Measurements from ENCODE around the gene PWP2. TPM values are rescaled to one million over a fixed set of nuclear protein-coding genes. Genes with fewer than 3 reads are reported as not detected.

The PWP2 gene
- total RNA-seq, 4 donors from 2014 or later: 11.9 to 19.9 (median 12.1) TPM; not detected in 1

DNA sequence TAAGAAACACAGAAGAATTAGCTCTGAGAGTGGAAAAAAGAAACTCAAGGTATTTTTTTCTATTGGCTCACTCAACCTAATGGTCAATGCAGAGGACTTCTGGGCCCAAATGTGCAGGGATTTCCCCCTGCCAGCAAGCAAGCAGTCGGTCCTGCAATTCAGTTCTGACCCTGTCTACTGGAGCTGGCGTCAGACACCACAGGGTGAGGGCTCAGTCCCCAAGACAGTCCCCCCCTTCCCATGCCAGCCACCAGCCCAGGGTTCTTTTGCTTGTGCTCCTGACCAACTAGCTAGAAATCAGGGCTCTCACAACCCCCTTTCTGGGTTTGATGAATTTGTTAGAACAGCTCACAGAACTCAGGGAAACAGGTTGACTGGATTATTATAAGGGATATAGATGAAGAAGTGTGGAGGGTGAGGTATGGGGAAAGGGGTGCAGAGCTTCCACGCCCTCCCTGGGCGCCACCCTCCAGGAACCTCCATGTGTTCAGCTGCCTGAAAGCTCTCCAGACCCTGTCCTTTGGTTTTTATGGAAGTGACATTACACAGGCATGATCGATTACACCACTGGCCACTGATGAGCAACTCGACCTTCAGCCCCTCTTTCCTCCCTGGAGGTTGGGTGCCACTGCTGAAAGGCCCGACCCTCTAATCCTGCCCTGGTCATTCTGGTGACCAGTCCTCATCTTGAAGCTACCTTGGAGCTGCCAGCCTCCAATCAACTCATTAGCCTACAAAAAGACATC lies 22.5 kb upstream of the PWP2 start:
- TF ChIP-seq, protein P1, sequence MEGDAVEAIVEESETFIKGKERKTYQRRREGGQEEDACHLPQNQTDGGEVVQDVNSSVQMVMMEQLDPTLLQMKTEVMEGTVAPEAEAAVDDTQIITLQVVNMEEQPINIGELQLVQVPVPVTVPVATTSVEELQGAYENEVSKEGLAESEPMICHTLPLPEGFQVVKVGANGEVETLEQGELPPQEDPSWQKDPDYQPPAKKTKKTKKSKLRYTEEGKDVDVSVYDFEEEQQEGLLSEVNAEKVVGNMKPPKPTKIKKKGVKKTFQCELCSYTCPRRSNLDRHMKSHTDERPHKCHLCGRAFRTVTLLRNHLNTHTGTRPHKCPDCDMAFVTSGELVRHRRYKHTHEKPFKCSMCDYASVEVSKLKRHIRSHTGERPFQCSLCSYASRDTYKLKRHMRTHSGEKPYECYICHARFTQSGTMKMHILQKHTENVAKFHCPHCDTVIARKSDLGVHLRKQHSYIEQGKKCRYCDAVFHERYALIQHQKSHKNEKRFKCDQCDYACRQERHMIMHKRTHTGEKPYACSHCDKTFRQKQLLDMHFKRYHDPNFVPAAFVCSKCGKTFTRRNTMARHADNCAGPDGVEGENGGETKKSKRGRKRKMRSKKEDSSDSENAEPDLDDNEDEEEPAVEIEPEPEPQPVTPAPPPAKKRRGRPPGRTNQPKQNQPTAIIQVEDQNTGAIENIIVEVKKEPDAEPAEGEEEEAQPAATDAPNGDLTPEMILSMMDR (IDR thresholded peaks at IDR 0.05): no peak
- TF ChIP-seq EP300 (IDR thresholded peaks at IDR 0.05; ENCODE audit: low read depth): no peak
- no peak for TF ChIP-seq POLR2AphosphoS5 (IDR thresholded peaks at IDR 0.05)
- no peak for TF ChIP-seq POLR2A (IDR thresholded peaks at IDR 0.05)
- in situ Hi-C loops (cut with MboI; ENCODE audit: low pct_ligation_motif_present in 1 of 4, low pct_unique_long_range_greater_than_20kb in 1 of 4, low sequenced_read_pairs in 3 of 4) (no loop called here), intact Hi-C loops (cut with DNase I; ENCODE audit: low total_unique reads) (no loop called here)
- 81 to 85% methylated on average over 5 to 7 of the region's 7 CpGs for WGBS, 2 donors (ENCODE audit: low coverage in 1 of 2)
- Histone ChIP-seq H3K27ac (peak overlapping the region; percentile 35 to 83 (median 60)), H3K27me3 (no peaks in the 10 kb centered on the region), H3K4me3 (no peak overlapping the region), H3K4me1 (peaks cover 7 to 34% (median 23%) of the 10 kb centered on the region in 4 donors), H3K36me3 (peaks cover 0 to 28% (median 8%) of the 10 kb centered on the region in 4 donors), H3K9me3 (no peaks in the 10 kb centered on the region)
- no peak for DNase-seq

DNA sequence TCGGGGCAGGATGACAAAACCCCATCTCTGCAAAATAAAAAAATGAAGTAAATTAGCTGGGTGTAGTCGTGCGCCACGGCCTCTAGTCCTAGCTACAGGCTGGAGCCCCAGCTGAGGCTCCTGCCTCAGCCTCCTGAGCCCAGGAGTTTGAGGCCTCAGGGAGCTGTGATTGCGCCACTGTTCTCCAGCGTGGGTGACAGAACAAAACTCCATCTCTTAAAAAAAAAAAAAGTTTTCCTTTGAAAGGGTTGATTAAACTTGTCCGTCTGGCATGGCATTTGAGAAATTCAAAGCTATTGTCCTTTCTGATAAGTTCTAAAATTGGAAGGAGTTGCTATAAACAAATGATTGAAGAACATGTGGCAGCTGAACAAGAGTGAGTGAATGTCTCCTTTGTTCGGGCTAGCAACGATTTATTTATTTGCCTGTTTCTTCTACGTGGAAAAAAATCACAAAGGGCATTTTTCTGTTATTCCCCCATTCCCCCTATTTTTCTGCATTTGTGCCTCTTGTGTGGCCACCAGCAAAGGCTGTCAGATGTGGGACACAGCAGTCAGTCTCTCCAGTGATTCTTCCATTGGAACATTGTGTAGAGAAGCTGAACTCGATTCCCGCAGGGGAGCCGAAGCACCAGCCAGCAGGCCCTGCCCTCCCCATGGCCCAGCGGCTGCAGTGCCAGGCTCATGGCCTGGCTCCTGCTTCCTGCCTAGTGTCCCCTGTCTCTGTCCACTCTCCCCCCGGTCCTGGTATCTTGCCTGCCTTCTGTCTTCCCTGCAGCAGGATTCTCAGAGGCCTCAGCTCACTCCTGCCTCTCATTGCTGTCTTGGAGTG lies 21.5 kb upstream of the PWP2 start:
- H3K4me1 ChIP-seq: peaks cover 7 to 44% (median 30%) of the 10 kb centered on the region in 4 donors
- intact Hi-C loops (cut with DNase I; ENCODE audit: low total_unique reads): no loop called here
- peak overlapping the region; percentile 61 to 86 (median 84) for H3K27ac ChIP-seq
- H3K27me3 ChIP-seq: no peaks in the 10 kb centered on the region
- no peak overlapping the region for H3K4me3 ChIP-seq
- in situ Hi-C loops (cut with MboI; ENCODE audit: low pct_ligation_motif_present in 1 of 4, low pct_unique_long_range_greater_than_20kb in 1 of 4, low sequenced_read_pairs in 3 of 4): no loop called here
- no peak for DNase-seq
- H3K9me3 ChIP-seq: no peaks in the 10 kb centered on the region
- peaks cover 0 to 24% (median 6%) of the 10 kb centered on the region in 4 donors for H3K36me3 ChIP-seq
- TF ChIP-seq POLR2A (IDR thresholded peaks at IDR 0.05) (no peak), EP300 (IDR thresholded peaks at IDR 0.05; ENCODE audit: low read depth) (no peak), POLR2AphosphoS5 (IDR thresholded peaks at IDR 0.05) (no peak)
- TF ChIP-seq, protein P1 (IDR thresholded peaks at IDR 0.05): no peak
- WGBS, 2 donors (ENCODE audit: low coverage in 1 of 2): 82 to 84% methylated on average over 10 to 15 of the region's 15 CpGs

DNA sequence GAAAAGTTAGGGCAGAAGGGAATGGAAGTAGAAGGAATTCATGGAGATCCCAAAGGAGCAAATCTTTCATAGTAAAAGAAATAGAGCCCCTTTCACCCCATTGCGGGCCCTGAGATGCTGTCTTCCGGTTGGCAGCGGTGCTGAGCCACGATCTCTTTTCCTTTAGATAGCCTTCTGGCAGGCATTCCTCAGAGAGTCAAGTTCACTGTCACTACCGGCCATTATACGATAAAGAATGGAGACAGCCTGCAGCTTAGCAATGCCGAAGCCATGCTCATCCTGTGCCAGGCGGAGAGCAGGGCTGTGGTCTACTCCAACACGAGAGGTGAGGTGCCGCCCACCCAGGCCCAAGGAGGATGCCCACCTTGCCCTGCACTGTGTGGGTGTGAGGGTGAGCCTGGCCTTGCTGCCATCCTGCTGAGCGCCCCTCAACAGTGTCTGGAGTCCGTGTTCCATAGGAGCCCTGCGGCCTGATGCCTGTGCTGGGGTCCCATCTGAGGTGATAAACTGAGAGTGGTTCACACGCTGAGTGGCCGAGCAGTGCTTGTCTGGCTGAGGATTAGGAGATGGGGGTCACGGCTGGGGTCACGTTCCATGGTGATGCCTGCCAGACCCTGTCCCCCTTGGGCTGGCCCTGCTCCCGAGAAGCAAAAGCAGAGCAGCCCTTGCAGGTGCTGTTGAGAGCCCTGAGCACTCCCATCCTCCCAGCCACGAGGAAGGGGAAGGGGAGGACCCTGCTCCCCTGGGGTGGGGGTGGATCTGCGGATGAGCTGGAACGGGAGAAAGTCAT lies 20.4 kb upstream of the PWP2 start:
- TF ChIP-seq EP300 (IDR thresholded peaks at IDR 0.05; ENCODE audit: low read depth) (no peak), POLR2AphosphoS5 (IDR thresholded peaks at IDR 0.05) (no peak)
- in situ Hi-C loops (cut with MboI; ENCODE audit: low pct_ligation_motif_present in 1 of 4, low pct_unique_long_range_greater_than_20kb in 1 of 4, low sequenced_read_pairs in 3 of 4) (no loop called here), intact Hi-C loops (cut with DNase I; ENCODE audit: low total_unique reads) (no loop called here)
- H3K36me3 ChIP-seq: peaks cover 0 to 14% (median 4%) of the 10 kb centered on the region in 4 donors
- H3K27me3 ChIP-seq: no peaks in the 10 kb centered on the region
- no peak for DNase-seq
- 83 to 86% methylated on average over 1 to 20 of the region's 21 CpGs for WGBS, 2 donors (ENCODE audit: low coverage in 1 of 2)
- H3K27ac ChIP-seq: peak overlapping the region; percentile 83 to 88 (median 86)
- peaks cover 7 to 55% (median 34%) of the 10 kb centered on the region in 4 donors for H3K4me1 ChIP-seq
- H3K9me3 ChIP-seq: no peaks in the 10 kb centered on the region
- H3K4me3 ChIP-seq: no peak overlapping the region

DNA sequence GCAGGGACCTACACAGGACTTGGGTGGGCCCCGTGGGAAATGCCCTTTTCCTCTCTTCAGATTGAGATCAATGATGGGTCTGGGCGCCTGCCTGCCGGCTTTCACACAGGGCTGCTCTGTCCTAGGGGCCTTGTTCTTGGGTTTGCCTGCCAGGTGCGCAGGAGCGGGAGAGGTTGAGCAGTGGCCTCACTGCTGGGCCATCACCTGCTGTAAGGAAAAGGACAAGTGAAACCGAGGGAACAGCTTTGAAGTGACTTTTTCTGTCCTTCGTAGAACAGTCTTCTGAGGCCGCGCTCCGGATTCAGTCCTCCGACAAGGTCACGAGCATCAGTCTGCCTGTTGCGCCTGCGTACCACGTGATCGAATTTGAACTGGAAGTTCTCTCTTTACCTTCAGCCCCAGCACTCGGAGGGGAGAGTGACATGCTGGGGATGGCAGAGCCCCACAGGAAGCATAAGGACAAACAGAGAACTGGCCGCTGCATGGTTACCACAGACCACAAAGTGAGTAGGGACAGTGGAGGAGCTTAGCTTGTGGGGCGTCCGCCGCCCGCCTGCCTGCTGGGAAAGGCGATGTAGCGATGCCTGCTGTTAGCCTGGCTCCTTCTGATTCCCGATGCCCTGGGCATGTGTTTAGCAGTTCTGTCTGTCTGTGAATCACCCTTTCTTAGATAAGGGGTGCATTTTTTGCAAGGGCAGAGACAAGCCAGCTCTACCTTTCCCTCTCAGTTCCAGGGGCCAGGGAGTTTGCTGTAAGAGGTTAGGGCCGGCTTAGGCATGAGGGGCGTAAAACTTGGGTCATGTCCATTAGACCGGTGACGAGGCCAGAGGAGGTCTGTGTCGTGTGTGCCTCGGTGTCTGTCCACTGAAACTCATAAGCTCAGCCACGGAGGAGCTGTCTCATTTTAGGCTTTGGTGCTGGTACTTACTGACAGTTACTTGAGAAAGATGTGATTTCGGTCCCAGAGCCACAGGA lies 19.5 kb upstream of the PWP2 start:
- DNase-seq: no peak
- Histone ChIP-seq H3K4me1 (peaks cover 7 to 64% (median 41%) of the 10 kb centered on the region in 4 donors), H3K27ac (peak overlapping the region; percentile 83 to 88 (median 86)), H3K27me3 (no peaks in the 10 kb centered on the region), H3K36me3 (peaks cover 0 to 14% (median 3%) of the 10 kb centered on the region in 4 donors), H3K9me3 (no peaks in the 10 kb centered on the region), H3K4me3 (no peak overlapping the region)
- WGBS, 2 donors (ENCODE audit: low coverage in 1 of 2): 56 to 76% methylated on average over 7 to 33 of the region's 33 CpGs
- in situ Hi-C loops (cut with MboI; ENCODE audit: low pct_ligation_motif_present in 1 of 4, low pct_unique_long_range_greater_than_20kb in 1 of 4, low sequenced_read_pairs in 3 of 4): no loop called here
- TF ChIP-seq POLR2AphosphoS5 (IDR thresholded peaks at IDR 0.05) (no peak), EP300 (IDR thresholded peaks at IDR 0.05; ENCODE audit: low read depth) (no peak), POLR2A (IDR thresholded peaks at IDR 0.05) (no peak)
- TF ChIP-seq, protein P1 (IDR thresholded peaks at IDR 0.05): no peak
- intact Hi-C loops (cut with DNase I; ENCODE audit: low total_unique reads): no loop called here
